Peyer's patch (tissue), 4 donors: ENCODE results near the gene EPAS1. TPM values are rescaled to one million over a fixed set of nuclear protein-coding genes. Genes with fewer than 3 reads are reported as not detected.
A peak's percentile ranks its signal among the peaks of the same experiment; 100 is the strongest.
"Not testable (repeated sequence)": the region's sequence is repeated elsewhere in the genome, so short reads cannot be mapped to it uniquely, and the experiment has no call there.

Experiments
- DNase-seq, 3 donors: peaks; one replicate each; pipeline ENCODE4 v3.0.0-alpha.2; 2017 to 2019
- H3K27ac ChIP-seq, 4 donors: fragments of 200-600 bp; sonication (generic); one replicate each; pipeline ENCODE4 v1.5.1; 2016 to 2019
- H3K27me3 ChIP-seq, 2 donors: fragments of 200-600 bp; sonication (generic); one replicate each; pipeline ENCODE4 v1.5.1; 2019
- H3K36me3 ChIP-seq, 3 donors: fragments of 200-600 bp; sonication (generic); one replicate each; pipeline ENCODE4 v1.5.1; 2016 to 2019
- H3K4me1 ChIP-seq, 4 donors: fragments of 200-600 bp; sonication (generic); one replicate each; pipeline ENCODE4 v1.5.1; 2016 to 2019
- H3K4me3 ChIP-seq, 4 donors: fragments of 200-600 bp; sonication (generic); 1 replicate in 3 of 4; 2 replicates in 1 of 4; pipeline ENCODE4 v1.5.1; 2016 to 2019; ENCODE audit warnings: mild to moderate bottlenecking in 1 of 4
- H3K9me3 ChIP-seq, 4 donors: fragments of 200-600 bp; sonication (generic); one replicate each; pipeline ENCODE4 v1.5.1; 2016 to 2019; ENCODE audit warnings: mild to moderate bottlenecking in 1 of 4
- POLR2A ChIP-seq, 2 donors: fragments of 450-650 bp; IDR thresholded peaks; one replicate each; pipeline ENCODE4 v1.5.1; 2017; ENCODE audit warnings: antibody characterized with exemption in 2 of 2, mild to moderate bottlenecking in 2 of 2, moderate library complexity in 2 of 2
- total RNA-seq, 4 donors: library from RNA; depleted of rRNA; stranded (reverse); fragments of >200 nt; gene quantifications; one replicate each; pipeline ENCODE4 v1.1.0, GENCODE V29; 2016
- TF ChIP-seq, protein P1 (sequence below), 6 experiments: fragments of 450-650 bp in 4 of 6; fragments of 200-600 bp in 2 of 6; sonication (generic) in 1 of 6; IDR thresholded peaks; one replicate each; pipeline ENCODE4 v1.5.1; 2017 to 2019; ENCODE audit warnings: antibody characterized with exemption in 6 of 6, mild to moderate bottlenecking in 3 of 6, moderate library complexity in 1 of 6

EPAS1 gene
- total RNA-seq, 4 donors from 2014 or later, result 114 to 240 (median 196) TPM

DNA sequence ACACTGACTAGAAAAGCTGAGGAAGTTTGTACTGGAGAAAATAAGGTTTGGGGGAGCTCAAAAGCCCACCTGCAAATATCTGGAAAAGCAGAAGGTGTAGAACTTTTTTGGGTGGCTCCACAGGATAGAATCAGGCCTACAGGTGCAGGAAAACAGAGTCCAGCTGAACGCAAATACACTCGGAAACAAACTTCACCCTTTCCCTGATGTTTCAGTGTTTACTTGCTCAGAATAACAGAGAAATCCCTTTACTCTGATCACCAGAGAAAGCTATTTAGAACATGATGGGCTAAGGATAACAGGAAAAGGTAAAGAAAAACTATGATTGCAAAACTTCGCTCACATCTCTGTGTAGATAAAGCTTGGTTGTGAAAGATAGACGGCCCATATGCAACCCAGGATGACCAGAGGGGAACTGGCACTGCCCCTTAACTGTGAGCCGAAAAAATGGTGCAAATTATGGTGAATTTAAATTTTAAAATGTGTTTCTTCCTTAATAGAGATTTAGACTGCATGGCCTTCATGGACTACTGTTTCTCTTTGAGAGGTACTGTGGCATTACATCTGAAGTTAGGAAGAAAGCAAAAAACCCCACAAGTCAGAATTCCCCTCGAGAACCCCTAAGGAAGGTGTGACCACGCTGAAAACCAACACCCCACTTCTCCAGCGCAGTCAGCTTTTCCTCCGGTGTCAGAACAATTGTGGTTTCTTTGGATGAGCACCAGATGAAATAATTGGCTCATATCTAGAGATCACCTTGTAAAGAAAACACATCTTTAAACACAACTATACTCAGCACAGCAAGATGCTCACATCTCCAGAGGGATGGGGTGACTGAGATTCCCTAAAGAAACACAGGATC lies 97.7 kb downstream of the EPAS1 start:
- H3K4me3 ChIP-seq, result no peak overlapping the region
- H3K27me3 ChIP-seq, result no peaks in the 10 kb centered on the region
- no peak for TF ChIP-seq POLR2A (IDR thresholded peaks at IDR 0.05)
- TF ChIP-seq, protein P1, sequence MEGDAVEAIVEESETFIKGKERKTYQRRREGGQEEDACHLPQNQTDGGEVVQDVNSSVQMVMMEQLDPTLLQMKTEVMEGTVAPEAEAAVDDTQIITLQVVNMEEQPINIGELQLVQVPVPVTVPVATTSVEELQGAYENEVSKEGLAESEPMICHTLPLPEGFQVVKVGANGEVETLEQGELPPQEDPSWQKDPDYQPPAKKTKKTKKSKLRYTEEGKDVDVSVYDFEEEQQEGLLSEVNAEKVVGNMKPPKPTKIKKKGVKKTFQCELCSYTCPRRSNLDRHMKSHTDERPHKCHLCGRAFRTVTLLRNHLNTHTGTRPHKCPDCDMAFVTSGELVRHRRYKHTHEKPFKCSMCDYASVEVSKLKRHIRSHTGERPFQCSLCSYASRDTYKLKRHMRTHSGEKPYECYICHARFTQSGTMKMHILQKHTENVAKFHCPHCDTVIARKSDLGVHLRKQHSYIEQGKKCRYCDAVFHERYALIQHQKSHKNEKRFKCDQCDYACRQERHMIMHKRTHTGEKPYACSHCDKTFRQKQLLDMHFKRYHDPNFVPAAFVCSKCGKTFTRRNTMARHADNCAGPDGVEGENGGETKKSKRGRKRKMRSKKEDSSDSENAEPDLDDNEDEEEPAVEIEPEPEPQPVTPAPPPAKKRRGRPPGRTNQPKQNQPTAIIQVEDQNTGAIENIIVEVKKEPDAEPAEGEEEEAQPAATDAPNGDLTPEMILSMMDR (IDR thresholded peaks at IDR 0.05), result no peak
- no peaks in the 10 kb centered on the region for H3K36me3 ChIP-seq
- H3K9me3 ChIP-seq, result no peaks in the 10 kb centered on the region
- DNase-seq, result no peak
- no peak overlapping the region for H3K27ac ChIP-seq
- no peaks in the 10 kb centered on the region for H3K4me1 ChIP-seq

DNA sequence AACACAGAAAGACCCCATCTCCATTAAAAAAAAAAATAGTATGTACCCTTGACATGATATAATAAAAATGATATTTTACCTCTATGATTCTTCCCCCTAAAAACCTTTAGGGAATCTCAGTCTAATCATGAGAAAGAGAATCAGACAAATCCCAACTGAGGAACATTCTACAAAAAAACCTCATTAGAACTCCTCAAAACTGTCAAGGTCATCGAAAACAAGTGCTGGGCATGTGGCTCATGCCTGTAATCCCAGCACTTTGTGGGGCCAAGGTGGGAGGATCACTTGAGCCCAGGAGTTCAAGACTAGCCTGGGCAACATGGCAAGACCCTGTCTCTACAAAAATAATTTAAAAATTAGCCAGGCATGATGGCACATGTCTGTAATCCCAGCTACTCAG lies 98.5 kb downstream of the EPAS1 start:
- not testable (repeated sequence) for H3K4me3 ChIP-seq, H3K27me3 ChIP-seq, H3K27ac ChIP-seq, H3K9me3 ChIP-seq, H3K36me3 ChIP-seq, H3K4me1 ChIP-seq, DNase-seq

DNA sequence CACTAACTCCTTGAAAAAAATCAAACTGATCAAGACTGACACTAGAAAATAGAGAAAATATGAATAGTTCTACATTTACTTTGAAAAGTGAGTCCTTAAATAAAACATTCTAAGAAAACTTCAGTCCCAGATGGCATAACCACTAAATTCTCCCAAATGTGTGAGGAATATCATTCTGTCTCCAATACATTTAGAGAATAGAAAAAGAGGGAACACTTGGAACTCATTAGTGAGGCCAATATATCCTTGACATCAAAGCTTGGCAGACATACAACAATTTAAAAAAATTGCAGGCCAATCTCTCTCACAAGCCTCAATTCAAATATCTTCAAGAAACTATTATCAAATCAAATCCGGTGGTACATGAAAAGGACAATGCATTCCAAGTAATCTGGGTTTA lies 102.8 kb downstream of the EPAS1 start:
- no peak overlapping the region for H3K27ac ChIP-seq
- no peaks in the 10 kb centered on the region for H3K27me3 ChIP-seq
- no peaks in the 10 kb centered on the region for H3K4me1 ChIP-seq
- TF ChIP-seq POLR2A (IDR thresholded peaks at IDR 0.05), result no peak
- TF ChIP-seq, protein P1 (IDR thresholded peaks at IDR 0.05), result no peak
- no peaks in the 10 kb centered on the region for H3K36me3 ChIP-seq
- no peaks in the 10 kb centered on the region for H3K9me3 ChIP-seq
- no peak for DNase-seq
- no peak overlapping the region for H3K4me3 ChIP-seq

DNA sequence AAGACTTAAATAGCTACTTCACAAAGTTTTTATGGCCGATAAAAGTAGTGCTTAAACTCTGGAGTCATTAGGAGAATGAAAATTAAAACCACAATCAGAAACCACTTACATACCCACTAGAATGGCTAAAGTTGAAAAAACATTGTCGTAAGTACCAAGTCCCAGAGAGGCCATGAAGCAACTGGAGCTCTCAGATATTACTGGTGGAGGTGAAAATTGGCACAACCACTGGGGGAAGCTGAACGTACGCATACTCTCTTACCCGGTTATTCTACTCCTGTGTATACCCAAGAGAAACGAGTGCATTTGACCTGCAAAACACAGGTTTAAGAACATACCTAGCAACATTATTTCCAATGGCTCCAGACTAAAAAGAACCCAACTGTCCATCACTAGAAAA lies 105.7 kb downstream of the EPAS1 start:
- TF ChIP-seq POLR2A (IDR thresholded peaks at IDR 0.05), result no peak
- TF ChIP-seq, protein P1 (IDR thresholded peaks at IDR 0.05), result no peak
- no peaks in the 10 kb centered on the region for H3K4me1 ChIP-seq
- no peak for DNase-seq
- H3K9me3 ChIP-seq, result no peaks in the 10 kb centered on the region
- H3K36me3 ChIP-seq, result no peaks in the 10 kb centered on the region
- no peak overlapping the region for H3K4me3 ChIP-seq
- H3K27me3 ChIP-seq, result no peaks in the 10 kb centered on the region
- no peak overlapping the region for H3K27ac ChIP-seq

DNA sequence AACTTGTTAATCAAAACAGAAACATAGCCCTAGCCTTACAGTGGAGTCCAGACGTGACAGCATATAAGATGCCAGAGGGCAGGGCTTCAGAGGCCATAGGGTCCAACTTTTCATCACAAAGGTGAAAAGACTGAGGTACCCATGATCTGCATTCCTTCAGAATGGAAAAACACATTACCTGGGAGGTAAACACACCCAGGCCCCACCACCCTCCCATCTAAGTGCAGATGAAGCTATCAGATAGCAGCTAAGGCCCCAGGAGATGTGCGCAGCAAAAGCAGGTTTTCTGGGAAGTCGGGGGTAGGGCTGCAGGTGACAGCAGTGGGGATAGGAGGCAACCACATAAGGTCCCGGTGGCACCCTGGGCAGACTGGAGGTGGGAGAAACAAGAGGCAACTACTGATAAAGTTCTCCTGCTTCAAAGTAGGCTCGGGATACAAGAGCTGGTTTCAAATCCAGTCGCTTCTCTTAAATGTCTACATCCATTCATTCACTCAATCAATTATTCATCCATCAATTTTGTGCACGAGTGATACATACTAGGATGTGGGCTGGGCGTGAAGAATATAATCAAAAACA lies 107.1 kb downstream of the EPAS1 start:
- TF ChIP-seq, protein P1 (IDR thresholded peaks at IDR 0.05), result no peak

DNA sequence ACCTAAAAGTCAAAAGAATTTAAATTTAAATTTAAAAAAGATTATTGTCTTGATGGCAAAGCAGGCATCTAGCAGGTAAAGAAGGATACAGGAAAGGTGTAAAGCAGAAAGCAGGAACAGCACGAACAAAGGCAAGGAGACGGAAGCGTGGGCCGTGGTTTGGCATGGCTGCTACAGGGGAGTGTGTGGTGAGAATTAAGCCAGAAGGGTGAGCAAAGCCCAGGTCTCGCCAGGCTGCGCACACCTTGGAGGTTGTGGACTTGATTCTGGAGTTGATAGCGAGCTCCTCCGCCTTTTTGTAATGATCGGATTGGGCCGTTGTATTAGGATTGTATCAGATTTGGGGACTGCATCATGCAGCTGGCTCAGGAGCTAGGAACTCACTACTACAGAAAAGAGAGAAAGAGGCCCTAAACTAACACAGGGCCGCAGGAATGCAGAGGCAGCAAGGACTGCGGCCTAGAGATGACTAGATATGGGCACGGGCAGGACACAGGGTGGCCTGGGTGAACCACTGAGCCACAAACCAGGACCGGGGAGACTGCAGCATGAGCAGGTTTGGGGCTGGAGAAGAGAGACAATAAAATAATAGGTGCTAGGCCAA lies 110.7 kb downstream of the EPAS1 start:
- no peaks in the 10 kb centered on the region for H3K36me3 ChIP-seq
- H3K9me3 ChIP-seq, result no peaks in the 10 kb centered on the region
- no peak for DNase-seq
- TF ChIP-seq, protein P1 (IDR thresholded peaks at IDR 0.05), result no peak
- TF ChIP-seq POLR2A (IDR thresholded peaks at IDR 0.05), result no peak
- no peak overlapping the region for H3K4me3 ChIP-seq
- peaks cover 0 to 7% (median 0%) of the 10 kb centered on the region in 4 donors for H3K4me1 ChIP-seq
- no peaks in the 10 kb centered on the region for H3K27me3 ChIP-seq
- H3K27ac ChIP-seq, result peak overlapping the region in 1 of 4 donors; percentile 72

More for the DNA sequence above, 107.1 kb downstream of the EPAS1 start:
- H3K27ac ChIP-seq, result no peak overlapping the region
- H3K9me3 ChIP-seq, result no peaks in the 10 kb centered on the region
- H3K27me3 ChIP-seq, result no peaks in the 10 kb centered on the region
- peaks cover 0 to 3% (median 0%) of the 10 kb centered on the region in 4 donors for H3K4me1 ChIP-seq
- H3K36me3 ChIP-seq, result no peaks in the 10 kb centered on the region
- no peak overlapping the region for H3K4me3 ChIP-seq
- no peak for DNase-seq
